ENCODE results near the gene FARP1. TPM values are rescaled to one million over a fixed set of nuclear protein-coding genes. Genes with fewer than 3 reads are reported as not detected.

The FARP1 gene
- total RNA-seq, 4 donors from 2014 or later, result 1.5 to 10.3 (median 6.4) TPM

DNA sequence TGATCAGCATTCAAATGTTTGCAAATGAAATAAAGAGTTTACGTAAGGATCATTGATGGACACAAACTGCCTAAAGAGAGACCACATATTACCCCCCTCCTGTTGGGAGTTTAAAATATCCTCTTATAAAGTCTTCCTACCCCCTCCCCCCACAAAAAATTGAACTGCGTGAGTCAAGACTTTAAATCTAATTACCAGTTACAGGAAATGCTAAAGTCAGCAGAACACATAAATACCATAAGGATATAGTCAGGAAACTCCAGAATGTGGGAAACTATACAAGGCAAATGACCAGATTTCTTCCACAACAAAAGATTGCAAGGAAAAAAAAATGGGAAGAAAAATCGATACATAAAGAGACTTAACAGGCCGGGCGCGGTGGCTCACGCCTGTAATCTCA, 44.4 kb upstream of the FARP1 start:
- intact Hi-C loops (cut with DNase I), result no loop called here
- WGBS, 2 donors, result 84 to 85% methylated on average over 7 of the region's 7 CpGs
- DNase-seq, result no peak
- no peak for TF ChIP-seq POLR2A (IDR thresholded peaks at IDR 0.05)
- TF ChIP-seq, protein P1, sequence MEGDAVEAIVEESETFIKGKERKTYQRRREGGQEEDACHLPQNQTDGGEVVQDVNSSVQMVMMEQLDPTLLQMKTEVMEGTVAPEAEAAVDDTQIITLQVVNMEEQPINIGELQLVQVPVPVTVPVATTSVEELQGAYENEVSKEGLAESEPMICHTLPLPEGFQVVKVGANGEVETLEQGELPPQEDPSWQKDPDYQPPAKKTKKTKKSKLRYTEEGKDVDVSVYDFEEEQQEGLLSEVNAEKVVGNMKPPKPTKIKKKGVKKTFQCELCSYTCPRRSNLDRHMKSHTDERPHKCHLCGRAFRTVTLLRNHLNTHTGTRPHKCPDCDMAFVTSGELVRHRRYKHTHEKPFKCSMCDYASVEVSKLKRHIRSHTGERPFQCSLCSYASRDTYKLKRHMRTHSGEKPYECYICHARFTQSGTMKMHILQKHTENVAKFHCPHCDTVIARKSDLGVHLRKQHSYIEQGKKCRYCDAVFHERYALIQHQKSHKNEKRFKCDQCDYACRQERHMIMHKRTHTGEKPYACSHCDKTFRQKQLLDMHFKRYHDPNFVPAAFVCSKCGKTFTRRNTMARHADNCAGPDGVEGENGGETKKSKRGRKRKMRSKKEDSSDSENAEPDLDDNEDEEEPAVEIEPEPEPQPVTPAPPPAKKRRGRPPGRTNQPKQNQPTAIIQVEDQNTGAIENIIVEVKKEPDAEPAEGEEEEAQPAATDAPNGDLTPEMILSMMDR (IDR thresholded peaks at IDR 0.05), result no peak
- Histone ChIP-seq H3K27me3 (no peaks in the 10 kb centered on the region), H3K27ac (no peak overlapping the region), H3K4me1 (no peaks in the 10 kb centered on the region), H3K36me3 (no peaks in the 10 kb centered on the region), H3K4me3 (no peak overlapping the region), H3K9me3 (no peaks in the 10 kb centered on the region)

DNA sequence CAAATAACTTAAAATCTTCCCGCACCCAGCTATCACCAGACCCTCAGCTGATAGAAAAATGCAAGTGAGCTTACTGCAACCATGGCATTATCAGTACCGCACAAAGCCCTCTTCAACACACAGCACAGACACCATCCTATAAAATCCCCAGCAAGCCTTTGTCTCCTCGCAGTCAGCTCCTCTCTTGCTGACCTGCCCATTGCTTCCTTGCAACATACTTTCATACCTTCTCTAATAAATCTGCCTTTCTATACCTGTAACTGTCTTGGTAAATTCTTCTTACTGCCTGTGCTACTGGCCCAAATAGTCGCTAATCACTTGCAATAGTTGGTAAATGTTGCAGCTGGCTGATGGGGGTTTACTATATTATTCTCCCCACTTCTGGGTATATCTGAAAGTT, 43.3 kb upstream of the FARP1 start:
- no peak overlapping the region for H3K27ac ChIP-seq
- H3K4me1 ChIP-seq, result no peaks in the 10 kb centered on the region
- H3K4me3 ChIP-seq, result no peak overlapping the region
- WGBS, 2 donors, result 87 to 92% methylated on average over 4 of the region's 4 CpGs
- TF ChIP-seq, protein P1 (IDR thresholded peaks at IDR 0.05), result no peak
- no peak for TF ChIP-seq POLR2A (IDR thresholded peaks at IDR 0.05)
- H3K27me3 ChIP-seq, result no peaks in the 10 kb centered on the region
- no peak for DNase-seq
- no peaks in the 10 kb centered on the region for H3K9me3 ChIP-seq
- H3K36me3 ChIP-seq, result no peaks in the 10 kb centered on the region
- intact Hi-C loops (cut with DNase I), result no loop called here

DNA sequence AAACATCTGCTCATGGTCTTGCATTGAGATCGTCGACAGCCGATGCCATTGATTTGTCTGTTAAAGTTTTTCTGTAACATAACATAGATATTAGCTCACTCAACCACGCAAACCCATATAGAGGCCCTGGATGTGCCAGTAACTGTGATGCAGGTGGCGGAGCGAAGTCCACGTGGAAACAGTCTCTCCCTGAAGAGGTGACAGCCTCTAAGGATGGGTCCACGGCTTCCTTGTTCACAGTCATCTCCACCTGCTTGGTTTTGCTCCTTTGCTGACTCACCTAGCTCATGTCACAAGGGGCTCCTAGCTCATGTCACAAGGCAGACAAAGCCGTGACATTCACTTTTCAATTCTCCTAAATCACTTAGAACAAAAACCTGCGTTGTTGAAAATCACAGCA, 42.4 kb upstream of the FARP1 start:
- WGBS, 2 donors, result 87 to 90% methylated on average over 9 to 10 of the region's 10 CpGs
- intact Hi-C loops (cut with DNase I), result no loop called here

DNA sequence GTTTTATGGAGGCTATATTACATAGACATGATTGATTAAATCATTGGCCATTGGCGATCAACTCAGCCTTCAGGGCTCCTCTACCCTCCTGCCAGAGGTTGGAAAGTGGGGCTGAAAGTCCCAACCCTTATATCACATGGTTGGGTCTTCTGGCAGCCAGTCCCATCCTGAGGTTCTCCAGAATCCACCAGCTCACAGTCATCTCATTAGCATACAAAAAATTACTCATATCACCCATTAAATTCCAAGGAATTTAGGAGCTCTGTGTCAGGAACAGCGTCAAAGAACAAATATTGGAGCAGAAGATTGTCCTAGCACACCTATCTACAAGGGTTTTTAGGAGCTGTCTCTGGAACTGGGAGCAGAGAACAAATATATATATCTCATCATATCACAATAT, 39.4 kb upstream of the FARP1 start:
- Histone ChIP-seq H3K27ac (no peak overlapping the region), H3K36me3 (no peaks in the 10 kb centered on the region), H3K4me3 (no peak overlapping the region), H3K9me3 (no peaks in the 10 kb centered on the region), H3K27me3 (no peaks in the 10 kb centered on the region), H3K4me1 (no peaks in the 10 kb centered on the region)
- 71% methylated on average over 2 of the region's 2 CpGs for WGBS, 2 donors
- TF ChIP-seq, protein P1 (IDR thresholded peaks at IDR 0.05), result no peak
- TF ChIP-seq POLR2A (IDR thresholded peaks at IDR 0.05), result no peak
- DNase-seq, result no peak
- intact Hi-C loops (cut with DNase I), result no loop called here

More for the DNA sequence above, 42.4 kb upstream of the FARP1 start:
- no peak for DNase-seq
- no peak for TF ChIP-seq POLR2A (IDR thresholded peaks at IDR 0.05)
- TF ChIP-seq, protein P1 (IDR thresholded peaks at IDR 0.05), result no peak
- no peaks in the 10 kb centered on the region for H3K36me3 ChIP-seq
- no peak overlapping the region for H3K4me3 ChIP-seq
- no peak overlapping the region for H3K27ac ChIP-seq
- no peaks in the 10 kb centered on the region for H3K4me1 ChIP-seq
- no peaks in the 10 kb centered on the region for H3K27me3 ChIP-seq
- H3K9me3 ChIP-seq, result no peaks in the 10 kb centered on the region

DNA sequence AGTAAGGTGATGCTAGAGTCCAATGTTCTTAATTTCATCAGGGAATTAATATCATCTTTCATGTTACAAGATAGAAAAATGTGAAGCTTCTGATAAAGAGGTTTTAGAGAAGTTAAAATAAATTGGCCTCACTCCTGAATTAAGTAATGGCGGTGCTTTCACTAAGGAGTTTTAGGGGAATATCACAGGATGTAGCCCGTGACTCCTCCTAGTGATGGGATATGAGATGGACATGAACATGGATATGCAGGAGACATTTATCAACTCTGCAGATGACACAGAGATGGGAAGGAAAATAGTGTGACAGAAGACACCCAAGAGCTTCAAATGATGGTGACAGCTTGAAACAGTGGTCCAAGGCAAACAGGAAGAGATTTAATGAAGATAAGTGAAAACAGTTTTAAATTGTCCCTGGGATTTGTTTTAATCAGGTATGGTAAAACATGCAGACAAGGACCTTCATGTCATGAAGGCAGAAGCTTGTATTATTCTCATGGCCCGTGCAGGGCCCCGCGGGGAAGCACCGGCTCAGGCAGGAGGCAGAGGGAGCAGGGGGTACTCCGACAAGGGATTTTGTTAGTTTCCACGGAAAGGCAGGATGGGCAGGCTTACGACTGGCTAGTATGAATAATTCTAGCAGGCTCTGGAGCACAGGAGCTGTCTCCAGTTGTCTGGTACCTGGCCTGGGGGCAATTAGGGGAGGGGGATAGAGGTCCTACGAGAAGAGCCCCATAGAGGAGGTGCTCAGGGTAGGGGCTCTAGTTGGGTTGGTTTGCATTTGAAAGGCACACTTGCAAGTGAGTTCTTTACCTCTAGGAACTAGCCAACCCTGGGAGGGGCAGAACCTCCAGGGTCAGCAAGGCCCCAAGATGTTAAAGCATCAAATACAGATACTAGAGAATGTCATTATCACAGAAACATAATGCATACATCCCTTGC, 38.7 kb upstream of the FARP1 start:
- no peak overlapping the region for H3K4me3 ChIP-seq
- DNase-seq, result no peak
- no peaks in the 10 kb centered on the region for H3K4me1 ChIP-seq
- H3K27me3 ChIP-seq, result no peaks in the 10 kb centered on the region
- H3K27ac ChIP-seq, result no peak overlapping the region
- intact Hi-C loops (cut with DNase I), result no loop called here
- TF ChIP-seq, protein P1 (IDR thresholded peaks at IDR 0.05), result no peak
- no peak for TF ChIP-seq POLR2A (IDR thresholded peaks at IDR 0.05)
- H3K9me3 ChIP-seq, result no peaks in the 10 kb centered on the region
- 73 to 81% methylated on average over 10 of the region's 10 CpGs for WGBS, 2 donors
- H3K36me3 ChIP-seq, result no peaks in the 10 kb centered on the region
